Mesenteric fat pad (tissue), 1 donor: ENCODE data around the gene NFATC2. TPM values are rescaled to one million over a fixed set of nuclear protein-coding genes. Genes with fewer than 3 reads are reported as not detected.
"Not testable (repeated sequence)": the region's sequence is repeated elsewhere in the genome, so short reads cannot be mapped to it uniquely, and the experiment has no call there.

ENCODE experiments used
- DNase-seq: peaks from one replicate; pipeline ENCODE4 v3.0.0-alpha.2; 2020; ENCODE audit warnings: low spot score
- total RNA-seq: library from RNA; stranded (reverse); fragmentation: NEBNext Ultra II Directional; extraction: Animal tissue kit (Norgen Biotek cat#: 25700); gene quantifications from one replicate; pipeline ENCODE4 v1.2.1, GENCODE V29; 2021
- donor health status: DM: yes; HTN: yes; CAD: no.

The NFATC2 gene
- total RNA-seq, 1 donor from 2014 or later, result 9.3 TPM

DNA sequence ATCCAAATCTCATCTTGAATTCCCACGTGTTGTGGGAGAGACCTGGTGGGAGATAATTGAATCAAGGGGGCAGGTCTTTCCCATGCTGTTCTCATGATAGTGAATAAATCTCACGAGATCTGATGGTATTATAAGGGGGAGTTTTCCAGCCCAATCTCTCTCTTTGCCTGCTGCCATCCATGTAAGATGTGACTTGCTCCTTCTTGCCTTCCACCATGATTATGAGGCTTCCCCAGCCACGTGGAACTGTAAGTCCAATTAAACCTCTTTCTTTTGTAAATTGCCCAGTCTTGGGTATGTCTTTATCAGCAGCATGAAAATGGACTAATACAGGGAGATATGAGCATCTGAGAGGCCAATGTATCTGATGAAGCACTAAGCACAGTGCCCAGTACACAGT lies 26.0 kb upstream of the NFATC2 start:
- DNase-seq, result not testable (repeated sequence)

GRCh38 chr20:51567622-51568021 lies 25.1 kb upstream of the NFATC2 start:
- DNase-seq, result no peak

DNA sequence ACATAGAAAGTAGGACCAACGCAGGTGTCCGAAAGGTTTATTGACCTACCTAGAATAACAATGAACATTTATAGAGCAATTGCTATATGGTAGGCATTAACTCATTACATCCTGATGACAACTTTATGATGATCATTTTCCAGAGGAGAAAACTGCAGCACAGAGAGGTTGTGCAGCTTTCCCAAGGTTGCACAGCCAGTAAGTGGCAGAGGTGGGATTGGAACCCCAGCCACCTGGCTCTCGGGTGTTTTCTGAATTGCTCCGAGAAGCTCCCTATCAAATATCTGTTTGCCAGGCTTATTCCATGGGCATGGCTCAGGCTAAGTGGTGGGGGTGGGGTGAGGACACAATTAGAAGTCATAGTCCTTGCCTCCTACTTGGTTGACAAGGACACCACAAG lies 24.1 kb upstream of the NFATC2 start:
- no peak for DNase-seq

- no peak for DNase-seq
Observed at GRCh38 chr20:51565298-51566144, 23.0 kb upstream of the NFATC2 start.

DNA sequence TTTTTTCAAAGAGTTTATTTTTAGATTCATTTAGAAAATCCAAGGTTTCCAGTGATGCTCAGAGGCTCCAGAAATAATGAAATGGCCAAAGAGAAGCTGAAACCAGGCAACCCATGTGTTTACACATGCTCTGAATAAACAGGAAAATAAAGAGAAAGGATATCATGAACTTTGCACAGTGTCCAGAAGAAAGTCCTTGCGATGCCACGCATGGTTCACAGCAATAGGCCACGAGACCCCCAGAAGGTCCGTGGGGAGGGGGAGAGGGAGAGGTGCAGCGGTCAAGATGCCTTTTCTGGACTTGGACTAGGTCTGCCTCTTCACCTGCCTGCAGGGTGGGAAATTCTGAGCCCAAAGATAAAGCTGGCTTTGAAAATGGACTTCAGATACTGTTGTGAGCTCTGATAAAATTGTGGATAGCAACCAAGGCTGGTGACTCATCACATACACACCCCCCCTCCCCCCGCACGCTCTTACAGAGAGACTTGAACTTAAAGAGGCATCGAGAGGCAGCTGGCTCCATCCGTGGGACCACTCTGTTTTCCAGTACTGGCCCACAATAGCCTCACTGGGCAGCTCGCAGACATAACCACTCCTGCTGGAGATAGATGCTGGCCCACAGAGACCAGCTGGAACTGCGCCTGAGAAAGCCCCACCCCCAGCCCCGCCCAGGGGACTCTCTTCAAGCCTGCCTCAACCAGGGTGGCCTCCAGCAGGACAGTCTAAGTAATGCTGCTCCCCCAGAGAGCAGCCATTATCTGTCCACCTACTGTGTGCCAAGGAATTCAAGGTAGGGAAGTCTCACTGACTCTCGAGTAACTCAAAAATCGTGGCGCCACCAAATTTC lies 21.2 kb upstream of the NFATC2 start:
- no peak for DNase-seq

DNA sequence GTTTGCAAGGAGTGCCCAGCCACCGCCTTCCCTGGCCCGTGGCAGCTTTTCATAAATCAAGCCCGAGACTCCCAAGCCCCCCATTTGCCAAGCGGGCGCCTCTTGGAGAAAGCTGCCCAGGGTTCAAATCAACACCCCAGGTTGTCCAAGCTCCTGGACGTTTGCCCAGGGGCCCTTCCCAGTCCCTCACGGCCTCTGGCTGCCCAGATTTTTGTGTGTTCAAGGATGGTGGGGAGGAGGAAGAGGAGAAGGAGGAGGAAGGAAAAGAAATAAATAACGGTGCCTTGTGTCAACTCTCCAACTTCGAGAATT lies 20.6 kb upstream of the NFATC2 start:
- DNase-seq, result no peak

- DNase-seq, result peak; percentile 92
Observed at GRCh38 chr20:51562332-51563173, 20.0 kb upstream of the NFATC2 start.

DNA sequence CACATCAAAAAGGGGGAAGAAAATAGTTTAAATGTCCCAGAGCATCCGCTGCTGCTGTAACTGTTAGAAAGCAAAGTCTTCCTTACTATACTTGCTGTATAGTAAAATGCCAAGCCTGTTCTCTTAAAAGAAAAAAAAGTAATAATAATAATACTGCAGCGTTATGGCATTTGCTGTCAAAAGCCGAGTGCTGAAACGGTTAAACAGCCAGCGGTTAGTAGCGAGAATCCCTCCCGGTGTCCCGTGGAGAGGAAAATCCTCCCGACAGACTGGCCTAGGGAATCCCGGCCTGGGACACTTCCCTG lies 19.5 kb upstream of the NFATC2 start:
- no peak for DNase-seq

DNA sequence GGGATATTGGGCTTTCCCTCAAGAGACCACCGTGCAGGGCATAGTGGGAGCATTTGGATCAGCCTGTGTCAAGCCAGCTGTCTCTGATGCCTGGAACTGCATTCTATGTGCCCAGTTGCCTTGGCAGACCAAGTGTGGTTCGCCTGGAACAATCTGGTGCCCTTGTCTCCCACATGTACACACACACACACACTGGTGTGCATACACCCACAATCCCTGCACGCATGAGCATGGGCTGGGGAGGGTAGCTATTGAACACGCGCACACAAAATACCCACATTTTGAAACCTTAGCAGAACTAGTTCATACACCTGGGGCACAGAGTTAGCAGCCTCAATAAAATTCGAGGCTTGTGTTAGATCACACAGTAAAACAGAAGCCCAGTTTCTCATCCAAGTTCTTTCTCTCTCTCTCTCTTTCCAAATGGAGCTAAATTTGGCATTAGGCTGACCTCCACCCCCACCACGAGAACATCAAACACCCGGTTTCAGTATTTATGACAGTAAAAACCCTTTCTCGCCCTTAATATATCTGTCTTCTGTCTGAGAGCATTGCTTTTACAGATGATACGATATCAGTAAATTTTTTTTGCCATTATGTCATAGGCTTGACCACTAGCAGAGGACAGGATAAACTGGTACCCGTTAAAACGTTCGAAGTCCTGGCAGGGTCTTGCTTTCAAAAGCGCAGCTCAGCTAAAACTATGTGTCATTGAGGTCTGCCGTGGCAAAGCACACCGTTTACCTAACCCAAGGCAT lies 18.2 kb upstream of the NFATC2 start:
- no peak for DNase-seq

- no peak for DNase-seq
Observed at GRCh38 chr20:51560042-51560441, 17.5 kb upstream of the NFATC2 start.

DNA sequence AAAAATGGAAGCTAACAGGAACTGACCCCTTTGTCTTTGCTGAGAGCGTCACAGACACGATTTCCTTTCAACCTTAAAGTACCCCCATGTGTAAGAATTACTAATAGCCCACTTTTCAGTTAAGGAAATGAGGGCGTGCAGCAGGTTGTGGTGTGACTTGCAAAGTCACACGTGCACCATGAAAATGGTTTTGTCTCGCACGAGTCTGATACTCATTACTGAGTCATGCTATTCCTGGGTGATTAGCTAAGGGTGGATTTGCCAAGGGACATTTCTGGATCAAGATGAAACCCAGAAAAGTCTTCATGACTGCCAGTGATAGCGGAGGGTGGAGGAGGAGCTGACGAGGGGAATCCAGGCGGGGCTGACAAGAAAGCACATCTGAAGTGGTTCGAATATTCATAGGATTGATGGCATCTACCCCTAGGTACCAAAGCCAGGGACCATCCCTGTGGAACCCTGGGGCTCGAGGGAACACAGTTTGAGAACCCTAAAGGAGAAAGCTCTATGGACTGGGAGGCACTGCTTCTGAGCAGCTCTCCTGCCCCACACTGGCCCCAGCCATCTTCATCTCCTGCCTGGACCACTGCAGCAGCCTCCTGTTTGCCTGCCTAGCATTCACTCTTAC lies 12.1 kb upstream of the NFATC2 start:
- no peak for DNase-seq

DNA sequence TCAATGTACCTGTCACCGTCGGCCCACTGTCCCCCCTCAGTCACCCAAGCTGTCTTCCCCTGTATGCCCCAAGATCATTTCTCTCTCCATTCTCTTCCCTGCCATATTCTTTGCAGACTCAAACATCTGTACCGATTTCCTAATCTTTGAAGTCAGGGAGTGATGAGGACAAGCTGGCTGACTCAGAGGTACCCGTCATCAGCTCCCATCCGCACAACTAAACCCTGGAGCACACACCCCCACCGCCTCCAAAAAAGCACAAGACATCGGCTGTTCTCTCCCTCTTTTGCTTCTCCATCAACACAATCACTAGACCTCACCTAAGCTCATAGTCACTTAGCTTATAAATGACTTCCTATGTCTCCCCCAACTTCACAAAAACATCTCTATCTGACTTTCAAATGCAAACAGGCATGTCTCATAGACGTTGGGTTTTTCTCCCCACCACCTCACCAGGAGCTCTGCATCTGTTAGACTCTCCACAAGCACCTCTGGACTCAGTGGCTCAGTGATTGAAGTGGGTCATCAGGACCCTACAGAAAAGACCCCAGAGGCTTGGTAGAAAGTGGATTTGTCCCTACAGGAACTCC lies 11.5 kb upstream of the NFATC2 start:
- DNase-seq, result no peak

DNA sequence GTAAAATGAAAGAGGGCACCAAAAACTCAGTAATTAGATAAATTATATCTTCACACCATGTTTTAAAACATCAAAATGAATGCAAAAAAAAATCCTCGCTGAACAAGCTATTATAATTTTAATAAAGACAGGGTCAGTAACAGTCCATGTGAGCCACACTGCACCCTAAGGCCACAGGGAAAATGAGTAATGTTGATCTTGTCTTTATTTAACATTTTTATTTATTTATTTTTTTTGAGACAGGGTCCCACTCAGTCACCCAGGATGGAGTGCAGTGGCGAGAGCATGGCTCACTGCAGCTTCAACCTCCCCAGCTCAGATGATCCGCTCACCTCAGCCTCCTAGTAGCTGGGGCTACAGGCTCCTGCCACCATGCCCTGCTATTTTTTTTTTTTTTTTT lies 8.7 kb upstream of the NFATC2 start:
- no peak for DNase-seq

DNA sequence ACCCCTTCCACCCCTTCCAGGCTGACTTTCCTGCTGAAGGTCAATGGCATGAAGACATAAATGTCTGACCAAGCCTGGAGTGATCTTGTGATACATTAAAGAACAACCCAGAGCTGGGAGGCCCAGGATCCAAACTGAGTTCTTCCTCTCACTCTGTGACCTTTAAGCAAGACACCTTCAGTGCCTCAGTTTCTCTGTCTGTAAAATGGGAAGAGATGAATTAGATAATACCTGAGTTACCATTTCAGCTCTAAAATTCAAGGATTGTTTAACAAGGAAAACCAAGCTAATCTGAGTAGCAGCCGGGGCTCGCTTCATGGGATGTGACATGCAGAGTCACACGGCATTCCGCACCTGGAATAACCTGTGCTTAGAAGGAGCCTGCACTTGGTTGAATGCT lies 7.0 kb upstream of the NFATC2 start:
- DNase-seq, result no peak

GRCh38 chr20:51547951-51548350 lies 5.4 kb upstream of the NFATC2 start:
- DNase-seq, result no peak

DNA sequence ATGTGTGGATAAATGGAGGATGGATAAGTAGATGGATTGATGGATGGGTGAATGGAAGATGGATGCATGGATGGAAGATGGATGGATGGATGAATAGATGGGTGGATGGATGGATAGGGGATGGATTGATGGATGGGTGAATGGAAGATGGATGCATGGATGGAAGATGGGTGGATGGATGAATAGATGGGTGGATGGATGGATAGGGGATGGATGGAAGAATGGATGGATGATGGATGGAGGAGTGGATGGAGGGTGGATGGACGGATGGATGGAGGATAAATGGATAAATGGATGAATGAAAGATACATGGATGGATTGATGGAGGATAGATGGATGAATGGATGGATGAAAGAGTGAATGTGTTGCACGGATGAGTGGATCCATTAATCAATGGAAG lies 3.0 kb upstream of the NFATC2 start:
- no peak for DNase-seq

GRCh38 chr20:51543422-51543788 lies 886 bp upstream of the NFATC2 start:
- DNase-seq, result no peak

- no peak for DNase-seq
Observed at GRCh38 chr20:51542033-51542570, 417 bp downstream of the NFATC2 start.

DNA sequence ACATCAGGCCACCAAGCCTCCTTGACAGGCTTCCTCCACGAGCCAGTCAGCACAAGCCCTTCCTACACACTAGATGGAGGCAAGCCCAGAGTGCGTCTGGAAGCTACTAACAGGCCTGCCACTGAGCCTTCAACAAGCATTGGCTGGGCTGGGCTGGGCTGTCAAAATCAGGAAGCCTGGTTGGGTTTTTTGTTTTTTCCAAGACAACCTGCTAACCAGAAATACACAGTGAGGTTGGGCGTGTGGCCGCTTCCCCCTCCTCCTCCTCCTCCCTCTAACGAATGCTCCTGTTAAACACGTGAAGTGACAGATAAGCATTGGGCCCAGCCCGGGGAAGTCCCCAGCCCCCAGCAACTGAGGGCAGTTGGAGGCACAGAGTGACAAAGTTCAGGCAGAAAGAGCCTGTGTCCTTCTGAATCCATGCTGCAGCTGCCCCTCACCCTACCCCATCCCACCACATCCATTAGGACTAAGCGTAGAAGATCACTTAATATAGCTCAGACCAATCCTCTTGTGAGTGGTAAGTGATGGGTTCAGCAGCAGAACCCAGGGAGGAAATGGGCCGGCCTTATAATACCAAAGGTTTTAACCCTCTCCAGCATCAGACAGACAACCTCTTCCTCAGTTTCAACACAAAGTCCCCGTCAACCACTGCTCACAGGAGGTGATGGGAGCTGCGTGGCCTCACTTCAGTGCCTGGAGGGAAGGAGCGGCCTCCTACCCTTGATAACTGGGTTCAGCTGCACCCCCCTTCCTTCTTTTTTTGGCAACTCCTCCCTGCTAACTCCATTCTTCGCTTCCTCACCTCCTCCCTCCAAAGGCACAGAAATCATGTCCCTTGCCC lies 1.1 kb downstream of the NFATC2 start:
- no peak for DNase-seq
